ENCODE results near the gene CHRM4. TPM values are rescaled to one million over a fixed set of nuclear protein-coding genes. Genes with fewer than 3 reads are reported as not detected.

Gene CHRM4
- total RNA-seq (1 to 10 TPM; 4.3 to 4.8 TPM), total RNA-seq (1.2 to 3.8 reads per million in 2 donors)

DNA sequence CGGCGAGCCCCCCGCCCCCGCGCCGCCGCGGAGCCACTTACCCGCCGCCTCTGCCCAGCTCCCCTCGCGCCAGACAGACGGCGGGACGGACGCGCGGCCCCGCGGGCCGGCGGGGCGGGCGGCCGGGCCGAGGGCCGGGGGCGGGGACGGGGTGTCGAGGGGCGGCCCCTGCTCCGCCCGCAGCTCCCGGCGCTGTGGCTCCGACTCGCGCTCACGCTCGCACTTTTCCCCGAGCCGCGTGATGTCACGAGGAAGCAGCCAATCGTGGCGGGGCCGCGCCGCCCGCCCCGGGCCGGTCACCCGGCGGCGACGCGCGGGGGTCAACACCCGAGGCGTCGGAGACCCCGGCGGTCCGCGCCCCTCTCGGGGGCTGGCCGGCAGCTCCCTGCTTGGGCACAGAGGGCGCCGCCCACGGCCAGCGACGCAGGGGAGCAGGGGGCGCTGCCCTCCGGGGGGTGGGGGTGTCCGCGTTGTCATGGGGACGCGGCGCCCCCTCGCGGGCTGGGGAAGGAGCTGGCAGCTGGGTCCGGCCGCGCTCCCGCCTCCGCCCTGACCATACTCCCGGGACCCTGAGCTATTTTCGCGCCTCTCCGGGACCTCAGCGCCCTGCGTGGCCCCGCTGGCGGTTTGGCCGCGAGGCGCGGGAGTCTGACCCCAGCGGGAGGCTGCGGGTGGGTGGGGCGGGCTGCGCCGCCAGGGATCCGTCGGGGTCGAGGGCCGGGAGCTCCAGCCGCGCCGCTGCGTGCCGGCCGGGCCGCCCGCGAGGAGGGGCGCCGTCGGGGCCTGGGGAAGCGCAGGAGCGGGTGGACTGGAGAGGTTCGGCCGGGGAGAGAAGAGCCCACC, at the start of gene CHRM4:
CHRM4 (minus strand) TSS at position 199 of the 843 bp plus-strand sequence. CDS start 5,219 bp downstream, outside the sequence.
- no peaks in the 10 kb centered on the region for H3K36me3 Mint-ChIP-seq (ENCODE audit: low read depth)
- H3K9me3 ChIP-seq (ENCODE audit: control insufficient read depth, low read length, poor library complexity, severe bottlenecking): no peaks in the 10 kb centered on the region
- peak within 1 kb of the TSS; percentile 62 for H3K27ac Mint-ChIP-seq
- peak within 1 kb of the TSS; percentile 86 for H3K4me3 Mint-ChIP-seq
- DNase-seq (no peak), ATAC-seq (no peak)
- H3K27me3 Mint-ChIP-seq: peaks cover 35% of the 10 kb centered on the region
- peaks cover 29% of the 10 kb centered on the region for H3K4me1 Mint-ChIP-seq

- ATAC-seq: no peak
- no peaks in the 10 kb centered on the region for H3K9me3 ChIP-seq (ENCODE audit: control insufficient read depth, low read length, poor library complexity, severe bottlenecking)
- no peak overlapping the region for H3K4me3 Mint-ChIP-seq
- no peak for DNase-seq
- H3K27ac Mint-ChIP-seq: no peak overlapping the region
- H3K4me1 Mint-ChIP-seq: no peaks in the 10 kb centered on the region
- no peaks in the 10 kb centered on the region for H3K27me3 Mint-ChIP-seq
- H3K36me3 Mint-ChIP-seq (ENCODE audit: low read depth): peaks cover 4% of the 10 kb centered on the region
These were observed 46.6 kb upstream of the CHRM4 start for GRCh38 chr11:46438211-46438610.

DNA sequence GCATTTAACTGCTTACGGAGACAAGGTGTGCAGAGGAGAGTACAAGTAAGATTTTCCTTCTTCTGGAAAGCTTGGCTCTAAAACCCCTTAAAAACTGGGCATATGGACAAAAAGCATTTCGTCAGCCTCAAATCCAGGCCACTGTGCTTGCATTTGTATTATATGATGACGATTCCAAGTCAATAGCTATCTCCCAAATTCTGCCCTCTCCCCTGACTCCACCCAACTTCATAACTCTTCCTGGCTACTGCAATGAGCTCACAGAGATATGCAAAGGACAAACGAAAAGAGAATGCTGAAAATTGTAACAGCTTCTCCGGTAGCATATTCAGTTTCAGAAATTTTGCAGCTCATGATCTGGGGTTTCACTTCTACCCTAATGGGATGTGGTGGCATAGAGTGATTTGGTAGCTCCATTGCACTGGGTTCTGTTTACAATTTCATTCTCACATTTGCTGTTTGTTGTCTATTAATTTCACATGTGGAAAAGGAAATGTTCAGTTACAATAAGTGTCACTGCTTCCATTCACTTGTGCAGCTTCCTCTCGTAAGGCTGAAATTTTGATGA, 45.6 kb upstream of the CHRM4 start:
- H3K27me3 Mint-ChIP-seq: no peaks in the 10 kb centered on the region
- DNase-seq (no peak), ATAC-seq (no peak)
- peaks cover 2% of the 10 kb centered on the region for H3K4me1 Mint-ChIP-seq
- no peak overlapping the region for H3K4me3 Mint-ChIP-seq
- H3K36me3 Mint-ChIP-seq (ENCODE audit: low read depth): peaks cover 7% of the 10 kb centered on the region
- H3K9me3 ChIP-seq (ENCODE audit: control insufficient read depth, low read length, poor library complexity, severe bottlenecking): no peaks in the 10 kb centered on the region
- H3K27ac Mint-ChIP-seq: no peak overlapping the region

DNA sequence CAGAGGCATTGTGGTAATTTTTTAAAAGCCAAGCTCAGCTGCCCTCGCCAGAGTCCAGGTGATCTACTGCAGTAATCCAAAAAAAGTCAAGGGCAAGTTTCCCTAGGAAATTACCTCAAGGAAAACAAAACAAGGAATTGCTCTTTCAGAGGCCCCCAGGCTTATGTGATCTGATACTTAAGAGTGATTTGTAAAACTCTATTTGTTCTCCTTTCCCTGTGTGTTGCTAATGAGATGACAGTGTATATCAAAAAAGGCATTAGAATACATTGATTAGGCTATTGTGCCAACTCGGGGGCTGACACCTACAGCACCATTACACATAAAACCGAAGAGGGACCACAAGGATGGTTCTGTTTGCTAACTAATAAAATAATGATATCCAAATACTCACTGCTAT, 44.5 kb upstream of the CHRM4 start:
- Mint-ChIP-seq H3K4me1 (peaks cover 4% of the 10 kb centered on the region), H3K4me3 (no peak overlapping the region), H3K36me3 (ENCODE audit: low read depth) (peaks cover 7% of the 10 kb centered on the region), H3K27me3 (no peaks in the 10 kb centered on the region), H3K27ac (no peak overlapping the region)
- DNase-seq: no peak
- ATAC-seq: no peak
- H3K9me3 ChIP-seq (ENCODE audit: control insufficient read depth, low read length, poor library complexity, severe bottlenecking): no peaks in the 10 kb centered on the region

- ATAC-seq (no peak), DNase-seq (no peak)
- peaks cover 4% of the 10 kb centered on the region for H3K4me1 Mint-ChIP-seq
- no peak overlapping the region for H3K27ac Mint-ChIP-seq
- H3K27me3 Mint-ChIP-seq: no peaks in the 10 kb centered on the region
- H3K9me3 ChIP-seq (ENCODE audit: control insufficient read depth, low read length, poor library complexity, severe bottlenecking): no peaks in the 10 kb centered on the region
- no peak overlapping the region for H3K4me3 Mint-ChIP-seq
- peaks cover 5% of the 10 kb centered on the region for H3K36me3 Mint-ChIP-seq (ENCODE audit: low read depth)
These were observed 44.1 kb upstream of the CHRM4 start for GRCh38 chr11:46435679-46436078.

DNA sequence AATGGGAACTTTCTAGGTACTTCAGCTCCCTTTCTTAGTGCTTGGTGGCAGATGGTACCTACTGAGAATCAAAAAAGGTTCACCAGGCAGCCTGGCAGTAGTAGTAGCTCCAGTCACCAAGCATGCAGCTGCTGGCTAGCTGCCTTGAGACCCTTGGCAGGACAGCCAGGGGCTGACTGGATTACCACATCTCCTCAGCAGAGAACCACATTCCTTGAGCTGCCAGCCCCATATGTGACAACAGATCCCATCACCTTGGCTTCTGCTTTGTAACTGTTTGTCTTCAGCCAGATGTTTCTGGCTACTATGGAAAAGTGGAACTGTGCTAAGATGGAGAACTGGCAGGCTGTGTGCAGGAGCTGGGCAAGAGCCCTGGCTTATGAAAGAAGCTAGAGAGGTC, 39.6 kb upstream of the CHRM4 start:
- DNase-seq: no peak
- H3K4me3 Mint-ChIP-seq: no peak overlapping the region
- no peaks in the 10 kb centered on the region for H3K9me3 ChIP-seq (ENCODE audit: control insufficient read depth, low read length, poor library complexity, severe bottlenecking)
- no peak for ATAC-seq
- H3K27me3 Mint-ChIP-seq: no peaks in the 10 kb centered on the region
- H3K4me1 Mint-ChIP-seq: peaks cover 4% of the 10 kb centered on the region
- H3K27ac Mint-ChIP-seq: no peak overlapping the region
- peaks cover 15% of the 10 kb centered on the region for H3K36me3 Mint-ChIP-seq (ENCODE audit: low read depth)

GRCh38 chr11:46429717-46430116, 38.1 kb upstream of the CHRM4 start:
- H3K4me1 Mint-ChIP-seq: peaks cover 4% of the 10 kb centered on the region
- no peak for ATAC-seq
- no peaks in the 10 kb centered on the region for H3K9me3 ChIP-seq (ENCODE audit: control insufficient read depth, low read length, poor library complexity, severe bottlenecking)
- no peaks in the 10 kb centered on the region for H3K27me3 Mint-ChIP-seq
- H3K4me3 Mint-ChIP-seq: no peak overlapping the region
- no peak for DNase-seq
- H3K36me3 Mint-ChIP-seq (ENCODE audit: low read depth): peaks cover 15% of the 10 kb centered on the region
- H3K27ac Mint-ChIP-seq: peak overlapping the region; percentile 54

DNA sequence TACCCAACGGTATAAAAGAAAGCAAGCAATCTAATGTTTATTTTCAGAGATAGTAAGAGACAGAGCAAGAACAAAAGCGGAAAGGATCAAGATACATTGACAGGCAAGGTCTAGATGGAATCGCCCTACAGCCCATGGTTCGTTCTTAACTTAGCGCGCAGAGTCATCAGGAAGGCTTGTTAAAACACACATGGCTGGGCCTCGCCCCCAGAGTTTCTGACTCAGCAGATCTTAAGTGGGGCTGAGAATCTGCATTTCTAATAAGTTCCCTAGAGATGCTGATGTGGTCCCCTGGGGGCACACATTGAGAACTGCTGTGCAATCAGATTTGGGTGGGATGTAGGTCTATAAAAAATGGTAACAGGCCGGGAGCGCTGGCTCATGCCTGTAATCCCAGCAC, 35.8 kb upstream of the CHRM4 start:
- no peaks in the 10 kb centered on the region for H3K9me3 ChIP-seq (ENCODE audit: control insufficient read depth, low read length, poor library complexity, severe bottlenecking)
- no peaks in the 10 kb centered on the region for H3K27me3 Mint-ChIP-seq
- H3K36me3 Mint-ChIP-seq (ENCODE audit: low read depth): peaks cover 16% of the 10 kb centered on the region
- ATAC-seq: no peak
- H3K4me1 Mint-ChIP-seq: peaks cover 2% of the 10 kb centered on the region
- H3K27ac Mint-ChIP-seq: no peak overlapping the region
- H3K4me3 Mint-ChIP-seq: no peak overlapping the region
- DNase-seq: no peak

- H3K4me3 Mint-ChIP-seq: no peak overlapping the region
- peaks cover 15% of the 10 kb centered on the region for H3K36me3 Mint-ChIP-seq (ENCODE audit: low read depth)
- ATAC-seq: no peak
- no peaks in the 10 kb centered on the region for H3K9me3 ChIP-seq (ENCODE audit: control insufficient read depth, low read length, poor library complexity, severe bottlenecking)
- no peaks in the 10 kb centered on the region for H3K4me1 Mint-ChIP-seq
- no peaks in the 10 kb centered on the region for H3K27me3 Mint-ChIP-seq
- no peak for DNase-seq
- no peak overlapping the region for H3K27ac Mint-ChIP-seq
These were observed 34.8 kb upstream of the CHRM4 start for GRCh38 chr11:46426233-46426991.

- H3K9me3 ChIP-seq (ENCODE audit: control insufficient read depth, low read length, poor library complexity, severe bottlenecking): no peaks in the 10 kb centered on the region
- no peak for DNase-seq
- Mint-ChIP-seq H3K4me1 (no peaks in the 10 kb centered on the region), H3K4me3 (no peak overlapping the region), H3K36me3 (ENCODE audit: low read depth) (peaks cover 9% of the 10 kb centered on the region), H3K27me3 (no peaks in the 10 kb centered on the region), H3K27ac (no peak overlapping the region)
- no peak for ATAC-seq
These were observed 31.0 kb upstream of the CHRM4 start for GRCh38 chr11:46422588-46422987.

- ATAC-seq (no peak), DNase-seq (no peak)
- H3K27me3 Mint-ChIP-seq: no peaks in the 10 kb centered on the region
- H3K27ac Mint-ChIP-seq: no peak overlapping the region
- H3K4me3 Mint-ChIP-seq: no peak overlapping the region
- H3K4me1 Mint-ChIP-seq: no peaks in the 10 kb centered on the region
- peaks cover 5% of the 10 kb centered on the region for H3K36me3 Mint-ChIP-seq (ENCODE audit: low read depth)
- H3K9me3 ChIP-seq (ENCODE audit: control insufficient read depth, low read length, poor library complexity, severe bottlenecking): no peaks in the 10 kb centered on the region
These were observed 29.8 kb upstream of the CHRM4 start for GRCh38 chr11:46421257-46421880.

DNA sequence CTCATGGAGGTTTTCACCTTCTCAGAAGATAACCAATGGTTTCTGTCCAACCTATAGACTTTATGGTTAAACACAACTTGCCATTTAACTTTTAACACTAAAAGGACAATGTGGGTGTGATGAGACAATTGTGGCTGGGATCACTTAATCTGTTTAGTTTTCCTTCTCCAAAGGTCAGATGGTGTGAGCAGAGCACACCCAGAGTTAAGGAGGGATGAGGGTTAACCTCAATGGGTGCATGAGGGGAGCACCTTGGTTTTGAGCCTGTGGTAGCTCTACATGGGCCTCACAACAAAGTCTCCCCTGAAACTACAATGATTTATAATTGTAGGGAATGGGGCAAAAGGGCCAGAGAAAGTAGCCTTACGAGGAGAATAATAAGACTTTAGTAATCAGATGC, 28.9 kb upstream of the CHRM4 start:
- Mint-ChIP-seq H3K27ac (peak overlapping the region; percentile 8), H3K4me3 (no peak overlapping the region), H3K27me3 (no peaks in the 10 kb centered on the region), H3K4me1 (no peaks in the 10 kb centered on the region), H3K36me3 (ENCODE audit: low read depth) (peaks cover 10% of the 10 kb centered on the region)
- H3K9me3 ChIP-seq (ENCODE audit: control insufficient read depth, low read length, poor library complexity, severe bottlenecking): no peaks in the 10 kb centered on the region
- no peak for ATAC-seq
- no peak for DNase-seq

DNA sequence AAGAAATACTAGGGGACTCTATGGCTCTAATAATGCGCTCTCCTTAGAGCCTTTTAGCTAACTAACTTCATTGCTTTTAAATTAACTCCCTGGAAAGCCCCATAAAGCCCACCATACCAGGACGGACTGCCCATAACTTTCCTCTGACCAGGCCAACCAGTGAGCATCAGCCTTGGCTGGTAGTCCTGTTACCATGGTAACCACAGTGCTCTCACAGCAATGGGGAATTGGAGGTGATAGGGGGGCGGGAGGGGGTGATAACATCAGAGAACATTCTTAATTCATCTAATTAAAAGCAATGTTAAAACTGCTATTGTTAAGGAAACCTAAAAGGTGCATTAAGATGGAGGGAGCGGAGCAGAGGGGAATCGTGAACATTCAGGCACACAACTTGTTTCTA, 27.2 kb upstream of the CHRM4 start:
- Mint-ChIP-seq H3K27me3 (no peaks in the 10 kb centered on the region), H3K4me1 (no peaks in the 10 kb centered on the region), H3K27ac (no peak overlapping the region), H3K4me3 (no peak overlapping the region), H3K36me3 (ENCODE audit: low read depth) (peaks cover 14% of the 10 kb centered on the region)
- H3K9me3 ChIP-seq (ENCODE audit: control insufficient read depth, low read length, poor library complexity, severe bottlenecking): no peaks in the 10 kb centered on the region
- no peak for ATAC-seq
- no peak for DNase-seq

Data from T-helper 17 cell (primary cell).